ENCODE measurements around the gene ZFAND3.

ZFAND3 gene

GRCh38 chr6:37830225-37830624, 10.7 kb downstream of the ZFAND3 start:
- DNase-seq = no peak

- DNase-seq = no peak
These were observed 11.9 kb downstream of the ZFAND3 start for GRCh38 chr6:37831457-37831856.

DNA sequence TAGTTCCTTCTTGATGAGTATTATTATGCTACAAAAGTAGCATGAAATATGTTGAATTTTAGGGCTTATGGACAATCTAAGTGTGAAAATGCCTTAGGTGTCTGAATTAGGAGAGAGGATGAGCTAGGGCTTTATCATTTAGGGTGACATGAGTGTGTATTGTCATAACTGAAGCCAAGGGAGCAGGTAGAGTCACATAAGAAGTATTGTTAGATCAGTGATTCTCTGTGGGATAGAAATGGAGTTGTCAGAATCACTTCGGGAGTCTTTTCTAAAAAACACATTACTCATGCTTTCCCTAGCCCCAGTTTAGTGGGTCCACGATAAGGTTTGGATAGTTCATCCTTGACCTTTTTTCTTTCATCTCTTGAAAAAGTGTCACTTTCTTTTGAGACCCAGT, 16.4 kb downstream of the ZFAND3 start:
- DNase-seq = no peak

GRCh38 chr6:37838219-37838921, 18.8 kb downstream of the ZFAND3 start:
- DNase-seq = no peak

GRCh38 chr6:37840143-37840939, 20.8 kb downstream of the ZFAND3 start:
- no peak for DNase-seq

GRCh38 chr6:37840940-37841300, 21.4 kb downstream of the ZFAND3 start:
- DNase-seq = no peak

GRCh38 chr6:37845026-37845911, 25.7 kb downstream of the ZFAND3 start:
- no peak for DNase-seq

- no peak for DNase-seq
These were observed 26.4 kb downstream of the ZFAND3 start for GRCh38 chr6:37845930-37846329.

- DNase-seq = no peak
These were observed 28.2 kb downstream of the ZFAND3 start for GRCh38 chr6:37847704-37848103.

- DNase-seq = no peak
These were observed 28.8 kb downstream of the ZFAND3 start for GRCh38 chr6:37848371-37848770.

DNA sequence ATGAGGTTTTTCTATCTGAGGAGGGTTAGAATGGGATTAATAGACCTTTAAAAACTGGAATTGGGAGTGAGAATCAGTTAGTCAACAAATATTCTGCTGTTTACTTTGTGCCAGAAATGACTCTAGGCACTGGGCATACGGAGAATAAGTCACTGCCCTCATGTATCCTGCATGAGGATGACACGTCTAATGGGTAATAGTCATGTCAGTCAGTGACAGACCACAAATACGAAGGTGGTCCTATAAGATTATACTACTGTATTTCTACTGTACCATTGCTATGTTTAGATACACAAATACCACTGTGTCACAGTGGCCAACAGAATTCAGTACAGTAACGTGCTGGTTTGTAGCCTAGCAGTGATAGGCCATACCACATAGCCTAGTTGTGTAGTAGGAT, 30.7 kb downstream of the ZFAND3 start:
- DNase-seq = no peak

DNA sequence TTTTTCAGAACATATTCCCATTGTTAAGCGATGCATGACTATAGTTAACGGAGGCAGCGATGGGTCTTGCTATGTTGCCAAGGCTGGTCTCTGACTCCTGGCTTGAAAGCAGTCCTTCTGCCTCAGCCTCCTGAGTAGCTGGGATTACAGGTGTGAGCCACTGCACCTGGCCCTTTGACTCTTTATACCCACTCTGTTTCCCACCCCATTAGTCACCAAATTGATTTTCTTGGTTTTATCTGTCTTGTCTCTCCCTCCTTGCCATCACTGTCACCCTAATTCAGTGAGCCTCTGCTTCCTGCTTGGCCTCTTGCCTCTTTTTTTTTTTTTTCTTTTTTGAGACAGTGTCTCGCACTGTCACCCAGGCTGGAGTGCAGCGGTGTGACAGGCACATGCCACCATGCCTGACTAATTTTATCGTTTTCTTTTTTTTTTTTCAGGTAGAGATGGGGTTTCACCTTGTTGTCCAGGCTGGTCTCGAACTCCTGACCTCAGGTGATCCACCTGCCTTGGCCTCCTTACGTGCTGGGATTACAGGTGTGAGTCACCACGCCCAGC, 31.3 kb downstream of the ZFAND3 start:
- no peak for DNase-seq

DNA sequence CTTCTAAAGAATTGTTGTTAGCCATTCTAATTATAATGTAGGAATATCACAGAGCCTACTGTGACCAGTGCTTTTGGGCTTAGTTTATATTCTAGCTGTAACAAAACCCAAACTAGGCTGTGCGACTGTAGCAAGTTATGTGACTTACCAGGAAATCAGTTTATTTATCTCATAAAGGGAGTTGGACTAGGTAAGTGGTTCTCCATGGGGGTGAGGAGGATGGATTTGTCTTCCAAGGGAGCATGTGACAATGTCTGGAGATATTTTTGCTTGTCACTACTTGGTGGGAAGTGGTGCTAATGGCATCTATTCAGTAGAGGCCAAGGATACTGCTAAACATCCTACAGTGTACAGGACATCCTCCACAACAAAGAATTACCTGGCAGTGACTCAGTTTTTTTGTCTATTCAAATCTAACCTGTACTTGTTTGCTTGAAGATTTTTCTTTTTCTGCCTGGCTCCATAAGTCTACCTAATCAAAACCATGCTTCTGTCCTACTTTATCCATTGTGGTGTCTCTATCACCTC, 32.5 kb downstream of the ZFAND3 start:
- DNase-seq = no peak

- DNase-seq = no peak
These were observed 36.8 kb downstream of the ZFAND3 start for GRCh38 chr6:37856285-37856684.

- no peak for DNase-seq
These were observed 38.8 kb downstream of the ZFAND3 start for GRCh38 chr6:37858363-37858762.

GRCh38 chr6:37860226-37860839, 40.8 kb downstream of the ZFAND3 start:
- DNase-seq = no peak

DNA sequence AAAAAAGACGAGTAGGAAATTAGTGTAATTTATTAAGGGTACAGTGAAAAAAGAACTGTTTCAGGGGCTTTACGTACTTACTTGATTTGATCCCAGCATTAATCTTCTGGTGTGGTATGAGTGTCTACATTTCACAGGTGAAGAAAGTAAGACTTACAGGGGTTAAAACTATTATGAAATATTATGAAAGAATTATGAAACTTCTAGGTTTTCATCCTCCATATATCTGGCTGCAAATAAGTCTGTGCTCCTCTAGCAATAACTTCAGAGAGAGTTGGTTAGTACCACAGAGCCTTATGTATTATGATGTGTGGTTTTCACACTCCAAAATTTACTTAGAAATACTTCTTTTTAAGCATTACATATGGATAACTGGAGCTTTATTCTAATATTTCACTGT, 41.9 kb downstream of the ZFAND3 start:
- no peak for DNase-seq

- no peak for DNase-seq
These were observed 42.9 kb downstream of the ZFAND3 start for GRCh38 chr6:37862430-37862829.

- DNase-seq = no peak
These were observed 43.5 kb downstream of the ZFAND3 start for GRCh38 chr6:37862992-37863391.

DNA sequence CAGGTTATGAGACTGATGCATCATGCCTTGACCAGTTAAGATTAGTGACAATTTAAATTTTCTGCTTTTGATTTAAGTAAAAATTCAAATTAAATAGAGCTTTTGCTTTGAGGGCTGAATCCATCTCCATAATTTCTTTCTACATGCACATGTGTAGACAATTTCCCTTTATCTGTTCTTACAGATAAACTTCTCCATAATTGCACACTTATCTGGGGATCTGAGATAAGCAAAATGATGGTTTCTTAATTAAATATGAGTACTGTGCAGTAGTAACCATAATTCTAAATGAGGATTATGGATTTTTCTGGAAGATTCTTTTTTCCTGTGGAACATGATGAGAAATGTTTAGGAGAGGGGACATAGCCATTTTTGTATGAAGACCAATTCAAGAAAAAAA, 44.7 kb downstream of the ZFAND3 start:
- no peak for DNase-seq

- no peak for DNase-seq
These were observed 46.0 kb downstream of the ZFAND3 start for GRCh38 chr6:37865504-37865903.
